Measurements from ENCODE around the gene ZBTB14. TPM values are rescaled to one million over a fixed set of nuclear protein-coding genes. Genes with fewer than 3 reads are reported as not detected.

The ZBTB14 gene
- total RNA-seq, 1 donor: 16.3 TPM

- H2AFZ ChIP-seq (ENCODE audit: low read length): peak overlapping the region; percentile 100
- H3K4me3 ChIP-seq (ENCODE audit: insufficient read depth, low read length): peak overlapping the region; percentile 86
- H3K27me3 ChIP-seq (ENCODE audit: insufficient read depth, low read length): no peaks in the 10 kb centered on the region
- peak overlapping the region; percentile 89 for H3K27ac ChIP-seq (ENCODE audit: low read depth, low read length)
- peak overlapping the region; percentile 95 for H3K4me2 ChIP-seq (ENCODE audit: insufficient read depth, low read length)
- H3K4me1 ChIP-seq (ENCODE audit: insufficient read depth, low read length): peaks cover 9% of the 10 kb centered on the region
- peaks cover 6% of the 10 kb centered on the region for H3K36me3 ChIP-seq (ENCODE audit: insufficient read depth, low read length)
- no peaks in the 10 kb centered on the region for H3K9me3 ChIP-seq (ENCODE audit: low read depth, low read length)
- no peak for TF ChIP-seq CTCF (IDR thresholded peaks at IDR 0.05; ENCODE audit: extremely low read depth, low read depth, low read length)
- H4K20me1 ChIP-seq (ENCODE audit: insufficient read depth, low read length): no peaks in the 10 kb centered on the region
- peaks cover 12% of the 10 kb centered on the region for H3K79me2 ChIP-seq (ENCODE audit: insufficient read depth, low read length)
- peak; percentile 96 for DNase-seq (ENCODE audit: insufficient read length, low spot score, missing footprints)
Measured at GRCh38 chr18:5296706-5297320, 1.3 kb upstream of the ZBTB14 start.

GRCh38 chr18:5295981-5296705 is 617 bp upstream of the ZBTB14 start:
- H3K4me1 ChIP-seq (ENCODE audit: insufficient read depth, low read length): peaks cover 9% of the 10 kb centered on the region
- peaks cover 12% of the 10 kb centered on the region for H3K79me2 ChIP-seq (ENCODE audit: insufficient read depth, low read length)
- H3K9me3 ChIP-seq (ENCODE audit: low read depth, low read length): no peaks in the 10 kb centered on the region
- peak overlapping the region; percentile 89 for H3K27ac ChIP-seq (ENCODE audit: low read depth, low read length)
- H3K4me3 ChIP-seq (ENCODE audit: insufficient read depth, low read length): peak overlapping the region; percentile 86
- peak overlapping the region; percentile 100 for H2AFZ ChIP-seq (ENCODE audit: low read length)
- peak; percentile 99 for DNase-seq (ENCODE audit: insufficient read length, low spot score, missing footprints)
- no peaks in the 10 kb centered on the region for H4K20me1 ChIP-seq (ENCODE audit: insufficient read depth, low read length)
- no peak for TF ChIP-seq CTCF (IDR thresholded peaks at IDR 0.05; ENCODE audit: extremely low read depth, low read depth, low read length)
- H3K27me3 ChIP-seq (ENCODE audit: insufficient read depth, low read length): no peaks in the 10 kb centered on the region
- H3K36me3 ChIP-seq (ENCODE audit: insufficient read depth, low read length): peaks cover 13% of the 10 kb centered on the region
- H3K4me2 ChIP-seq (ENCODE audit: insufficient read depth, low read length): peak overlapping the region; percentile 95

- no peaks in the 10 kb centered on the region for H3K9me3 ChIP-seq (ENCODE audit: low read depth, low read length)
- H3K4me1 ChIP-seq (ENCODE audit: insufficient read depth, low read length): peaks cover 9% of the 10 kb centered on the region
- peak overlapping the region; percentile 81 for H3K27ac ChIP-seq (ENCODE audit: low read depth, low read length)
- peak overlapping the region; percentile 99 for H2AFZ ChIP-seq (ENCODE audit: low read length)
- no peak for TF ChIP-seq CTCF (IDR thresholded peaks at IDR 0.05; ENCODE audit: extremely low read depth, low read depth, low read length)
- no peaks in the 10 kb centered on the region for H3K27me3 ChIP-seq (ENCODE audit: insufficient read depth, low read length)
- peaks cover 26% of the 10 kb centered on the region for H3K36me3 ChIP-seq (ENCODE audit: insufficient read depth, low read length)
- peak; percentile 85 for DNase-seq (ENCODE audit: insufficient read length, low spot score, missing footprints)
- peaks cover 2% of the 10 kb centered on the region for H4K20me1 ChIP-seq (ENCODE audit: insufficient read depth, low read length)
- H3K79me2 ChIP-seq (ENCODE audit: insufficient read depth, low read length): peaks cover 12% of the 10 kb centered on the region
- peak overlapping the region; percentile 94 for H3K4me2 ChIP-seq (ENCODE audit: insufficient read depth, low read length)
- peak overlapping the region; percentile 88 for H3K4me3 ChIP-seq (ENCODE audit: insufficient read depth, low read length)
Measured at GRCh38 chr18:5294457-5295230, 882 bp downstream of the ZBTB14 start.

GRCh38 chr18:5294113-5294456 is 1.4 kb downstream of the ZBTB14 start:
- H3K9me3 ChIP-seq (ENCODE audit: low read depth, low read length): no peaks in the 10 kb centered on the region
- peaks cover 2% of the 10 kb centered on the region for H4K20me1 ChIP-seq (ENCODE audit: insufficient read depth, low read length)
- peak; percentile 58 for DNase-seq (ENCODE audit: insufficient read length, low spot score, missing footprints)
- H3K27ac ChIP-seq (ENCODE audit: low read depth, low read length): no peak overlapping the region
- TF ChIP-seq CTCF (IDR thresholded peaks at IDR 0.05; ENCODE audit: extremely low read depth, low read depth, low read length): no peak
- H3K4me1 ChIP-seq (ENCODE audit: insufficient read depth, low read length): peaks cover 9% of the 10 kb centered on the region
- H3K36me3 ChIP-seq (ENCODE audit: insufficient read depth, low read length): peaks cover 26% of the 10 kb centered on the region
- H2AFZ ChIP-seq (ENCODE audit: low read length): peak overlapping the region; percentile 99
- peaks cover 12% of the 10 kb centered on the region for H3K79me2 ChIP-seq (ENCODE audit: insufficient read depth, low read length)
- no peaks in the 10 kb centered on the region for H3K27me3 ChIP-seq (ENCODE audit: insufficient read depth, low read length)
- peak overlapping the region; percentile 94 for H3K4me2 ChIP-seq (ENCODE audit: insufficient read depth, low read length)
- H3K4me3 ChIP-seq (ENCODE audit: insufficient read depth, low read length): peak overlapping the region; percentile 88

Data from osteoblast (primary cell).